Activated CD4-positive, alpha-beta T cell treated with anti-CD3 and anti-CD28 coated beads, Interleukin-2, amount 50 U/mL, for 24 hours (primary cell): Measurements from ENCODE around the gene CTTNBP2NL.
"Not testable (repeated sequence)": the region's sequence is repeated elsewhere in the genome, so short reads cannot be mapped to it uniquely, and the experiment has no call there.

Experiments
- DNase-seq, 2 donors: peaks; one replicate each; pipeline ENCODE4 v3.0.0-alpha.2; 2020; ENCODE audit warnings: low read depth in 1 of 2, low spot score in 1 of 2

The CTTNBP2NL gene

DNA sequence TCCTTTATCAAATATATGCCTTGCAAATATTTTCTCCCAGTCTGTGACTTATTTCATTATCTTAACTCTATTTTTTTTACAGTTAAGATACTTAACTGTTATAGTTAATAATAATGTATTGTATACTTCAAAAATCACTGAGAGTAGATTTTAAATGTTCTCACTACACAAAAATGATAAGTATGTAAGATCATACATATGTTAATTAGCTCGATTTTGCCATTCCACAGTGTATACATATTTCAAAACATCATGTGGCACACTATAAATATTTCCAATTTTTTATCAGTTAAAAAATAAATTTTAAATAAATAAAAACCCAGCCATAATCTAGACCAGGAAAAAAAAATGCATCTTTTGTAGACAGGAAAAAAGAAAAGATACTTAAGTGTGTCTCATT lies 27.2 kb downstream of the CTTNBP2NL start:
- no peak for DNase-seq

DNA sequence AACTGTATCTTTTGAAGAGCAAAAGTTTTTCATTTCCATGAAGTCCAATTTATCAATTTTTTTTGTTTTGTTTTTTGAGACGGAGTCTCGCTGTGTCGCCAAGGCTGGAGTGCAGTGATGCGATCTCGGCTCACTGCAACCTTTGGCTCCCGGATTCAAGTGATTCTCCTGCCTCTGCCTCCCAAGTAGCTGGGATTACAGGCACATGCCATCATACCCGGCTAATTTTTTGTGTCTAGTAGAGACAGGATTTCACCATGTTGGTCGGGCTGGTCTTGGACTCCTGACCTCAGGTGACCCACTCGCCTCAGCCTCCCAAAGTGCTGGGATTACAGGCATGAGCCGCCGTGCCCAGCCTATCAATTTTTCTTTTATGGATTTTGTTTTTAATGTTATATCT lies 27.7 kb downstream of the CTTNBP2NL start:
- DNase-seq, result not testable (repeated sequence)

DNA sequence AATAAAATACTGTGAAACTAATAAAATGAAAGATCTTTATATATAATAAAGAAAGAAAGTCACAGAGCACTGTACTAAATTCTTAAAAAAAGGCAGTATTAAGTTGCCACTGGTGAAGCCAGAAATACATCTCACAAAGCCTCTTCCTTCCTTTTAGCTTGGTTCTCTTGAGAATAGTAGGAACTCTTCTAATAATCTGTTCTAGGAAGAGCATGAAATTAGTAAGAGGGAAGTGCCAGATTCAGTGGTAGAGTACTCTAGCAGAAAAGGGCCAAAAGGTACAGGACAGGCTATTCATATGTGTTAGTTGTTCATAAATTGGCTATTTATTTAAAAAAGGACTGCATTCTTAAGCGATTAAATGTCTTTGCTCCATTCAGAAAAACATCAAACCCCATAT lies 33.7 kb downstream of the CTTNBP2NL start:
- DNase-seq, result no peak

DNA sequence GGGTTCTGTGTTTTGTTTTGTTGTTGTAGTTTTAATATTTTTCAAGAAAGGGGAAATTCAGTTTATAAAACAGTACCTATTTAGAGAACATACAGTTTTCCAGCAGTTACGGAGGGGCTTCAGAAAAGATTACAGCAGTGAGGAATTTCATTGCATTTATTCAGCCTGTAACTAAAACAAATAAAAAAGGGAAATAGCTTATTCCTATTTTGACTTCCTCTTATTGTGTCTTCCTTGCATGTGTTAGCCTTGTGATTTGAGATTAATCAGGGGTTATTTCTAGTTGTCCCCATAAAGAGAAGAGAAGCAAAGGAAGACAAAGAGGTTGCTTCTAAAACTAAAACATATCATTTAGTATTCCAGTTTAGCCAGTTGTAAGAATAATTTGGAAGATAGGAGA lies 35.0 kb downstream of the CTTNBP2NL start:
- no peak for DNase-seq

DNA sequence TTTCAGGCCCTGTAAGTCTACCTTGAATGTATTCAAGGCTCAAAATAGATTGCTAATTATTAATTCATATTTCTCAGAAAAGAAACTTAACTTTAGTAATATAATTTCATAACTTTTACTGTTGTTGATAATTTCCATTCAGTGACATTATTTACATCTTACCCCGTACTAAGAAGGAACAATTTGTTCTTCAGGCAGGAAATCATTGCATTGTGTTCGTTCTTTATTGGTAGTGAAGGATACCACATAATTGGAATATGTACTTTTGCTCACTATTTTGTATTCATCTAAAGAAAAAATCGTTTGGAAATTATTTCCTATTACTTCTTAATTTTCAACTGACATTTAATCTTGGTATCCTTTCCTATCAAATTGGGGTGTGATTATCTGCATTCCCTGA lies 39.4 kb downstream of the CTTNBP2NL start:
- DNase-seq, result no peak

DNA sequence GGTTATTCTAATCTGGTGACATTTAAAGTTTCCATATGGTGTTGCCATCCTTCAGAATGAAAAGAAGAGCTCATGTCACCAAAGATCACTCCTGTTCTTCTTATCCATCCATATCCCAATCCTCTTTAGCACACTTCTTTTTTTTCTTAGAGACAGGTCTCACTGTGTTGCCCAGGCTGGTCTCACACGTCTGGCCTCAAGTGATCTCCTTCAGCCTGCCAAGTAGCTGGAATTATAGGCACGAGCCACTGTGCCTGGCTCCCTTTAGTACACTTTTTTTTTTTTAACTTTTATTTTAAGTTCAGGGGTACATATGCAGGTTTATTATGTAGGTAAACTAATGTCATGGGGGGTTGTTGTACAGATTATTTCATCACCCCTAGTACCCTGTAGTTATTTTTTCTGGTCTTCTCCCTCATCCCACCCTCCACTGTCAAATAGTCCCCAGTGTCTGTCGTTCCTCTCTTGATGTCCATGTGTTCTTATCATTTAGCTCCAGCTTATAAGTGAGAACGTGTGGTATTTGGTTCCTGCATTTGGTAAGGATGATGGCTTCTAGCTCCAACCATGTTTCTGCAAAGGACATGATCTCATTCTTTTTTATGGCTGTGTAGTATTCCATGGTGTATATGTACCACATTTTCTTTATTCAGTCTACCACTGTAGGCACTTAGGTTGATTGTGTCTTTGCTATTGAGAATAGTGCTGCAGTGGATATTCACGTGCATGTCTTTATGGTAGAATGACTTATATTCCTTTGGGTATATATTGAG lies 40.6 kb downstream of the CTTNBP2NL start:
- no peak for DNase-seq

DNA sequence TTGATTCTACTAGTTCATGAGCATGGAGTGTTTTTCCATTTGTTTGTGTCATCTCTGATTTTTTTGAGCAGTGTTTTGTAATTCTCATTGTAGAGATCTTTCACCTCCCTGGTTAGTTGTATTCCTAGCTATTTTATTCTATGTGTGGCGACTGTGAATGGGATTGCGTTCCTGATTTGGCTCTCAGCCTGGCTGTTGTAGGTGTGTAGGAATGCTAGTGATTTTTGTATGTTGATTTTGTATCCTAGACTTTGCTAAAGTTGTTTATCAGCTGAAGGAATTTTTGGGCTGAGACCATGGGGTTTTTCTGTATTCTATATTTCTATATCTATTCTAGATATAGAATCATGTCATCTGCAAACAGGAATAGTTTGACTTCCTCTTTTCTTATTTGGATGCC lies 42.1 kb downstream of the CTTNBP2NL start:
- DNase-seq, result not testable (repeated sequence)

DNA sequence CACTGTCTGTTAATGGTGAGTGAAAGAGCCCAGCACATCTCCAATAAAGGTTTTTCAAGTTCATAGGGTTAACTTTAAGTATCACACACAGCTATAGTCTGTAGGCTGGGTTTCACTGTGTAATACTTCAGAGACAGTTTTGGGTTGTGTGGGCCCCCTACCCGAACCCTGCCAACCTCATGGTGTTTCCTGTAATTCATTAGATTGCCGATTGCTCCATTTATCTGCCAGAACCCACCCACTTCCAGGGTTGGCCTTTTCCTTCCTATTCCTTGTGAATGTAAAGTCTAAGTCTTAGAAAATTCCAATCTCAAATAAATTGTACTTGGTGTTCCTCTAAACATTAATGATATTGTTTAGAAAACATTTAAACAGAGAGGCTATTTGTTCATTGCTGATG lies 43.6 kb downstream of the CTTNBP2NL start:
- no peak for DNase-seq

DNA sequence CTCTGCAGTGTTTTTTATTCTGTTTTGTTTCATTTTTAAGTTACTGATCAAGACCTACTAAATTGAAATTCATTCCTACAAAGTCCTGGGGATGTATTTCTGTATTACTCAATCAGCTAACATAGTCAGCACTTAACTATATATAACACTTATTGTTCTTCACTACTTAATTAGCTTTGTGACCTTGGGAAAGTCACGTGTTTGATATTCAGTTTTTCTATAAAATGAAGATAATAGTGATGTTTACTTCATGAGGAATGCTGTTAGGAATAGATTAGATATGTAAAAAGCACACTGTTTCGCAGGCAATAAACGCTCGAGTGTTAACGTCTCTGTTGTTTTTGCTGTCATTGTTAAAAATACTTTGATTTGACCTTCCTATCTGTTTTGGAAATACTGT lies 44.6 kb downstream of the CTTNBP2NL start:
- DNase-seq, result no peak

DNA sequence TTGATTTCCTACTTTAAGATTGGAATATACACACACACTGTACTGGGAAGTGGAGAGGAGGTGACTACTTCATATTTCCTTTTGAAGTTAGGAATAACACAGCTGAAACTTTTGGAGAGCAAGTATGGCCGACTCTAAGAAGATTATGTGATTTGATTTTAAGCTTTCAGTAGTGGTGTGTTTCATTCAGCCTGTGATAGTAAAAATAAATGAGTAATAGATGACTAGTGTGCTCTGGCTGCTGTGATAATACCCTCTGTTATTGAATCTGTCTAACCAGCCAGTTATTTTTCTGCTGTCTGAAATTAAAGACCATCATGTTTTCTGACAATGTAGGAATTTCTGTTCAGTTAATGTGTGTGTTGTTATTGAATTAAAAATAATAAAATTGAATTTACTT lies 48.3 kb downstream of the CTTNBP2NL start:
- DNase-seq, result no peak

DNA sequence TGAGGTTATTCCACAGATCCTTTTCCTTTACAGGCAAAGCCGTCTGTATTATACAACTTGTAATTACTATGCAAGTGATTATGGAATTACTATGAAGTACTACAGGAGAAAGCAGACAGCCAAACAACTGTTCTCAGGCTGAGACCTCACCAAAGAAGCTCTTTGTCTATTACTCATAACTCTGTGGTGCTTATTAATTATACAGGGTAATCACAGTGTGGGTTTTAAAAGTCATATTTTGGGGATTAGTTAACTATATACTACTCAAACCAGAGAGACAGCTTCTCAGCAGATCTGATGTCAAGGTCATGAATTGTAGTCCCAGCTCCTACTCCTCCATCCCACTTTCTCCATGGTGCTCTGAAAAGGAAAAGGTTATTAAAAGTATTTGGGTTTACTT lies 49.6 kb downstream of the CTTNBP2NL start:
- no peak for DNase-seq

DNA sequence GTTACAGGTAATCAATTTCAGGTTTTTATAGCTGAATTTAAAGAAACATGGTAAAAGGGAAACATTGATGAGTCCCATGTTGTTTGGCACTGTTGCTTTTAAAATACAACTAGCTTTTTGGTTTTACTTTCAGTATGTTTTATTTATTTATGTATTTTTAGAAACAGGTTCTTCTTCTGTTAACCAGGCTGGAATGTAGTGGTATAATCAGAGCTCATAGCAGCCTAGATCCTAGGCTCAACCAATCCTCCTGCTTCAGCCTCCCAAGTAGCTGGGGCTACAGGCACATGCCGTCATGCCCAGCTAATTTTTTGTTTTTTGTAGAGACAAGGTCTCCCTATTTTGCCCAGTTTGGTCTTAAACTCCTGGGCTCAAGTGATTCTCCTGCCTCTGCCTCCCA lies 50.4 kb downstream of the CTTNBP2NL start:
- DNase-seq, result no peak

DNA sequence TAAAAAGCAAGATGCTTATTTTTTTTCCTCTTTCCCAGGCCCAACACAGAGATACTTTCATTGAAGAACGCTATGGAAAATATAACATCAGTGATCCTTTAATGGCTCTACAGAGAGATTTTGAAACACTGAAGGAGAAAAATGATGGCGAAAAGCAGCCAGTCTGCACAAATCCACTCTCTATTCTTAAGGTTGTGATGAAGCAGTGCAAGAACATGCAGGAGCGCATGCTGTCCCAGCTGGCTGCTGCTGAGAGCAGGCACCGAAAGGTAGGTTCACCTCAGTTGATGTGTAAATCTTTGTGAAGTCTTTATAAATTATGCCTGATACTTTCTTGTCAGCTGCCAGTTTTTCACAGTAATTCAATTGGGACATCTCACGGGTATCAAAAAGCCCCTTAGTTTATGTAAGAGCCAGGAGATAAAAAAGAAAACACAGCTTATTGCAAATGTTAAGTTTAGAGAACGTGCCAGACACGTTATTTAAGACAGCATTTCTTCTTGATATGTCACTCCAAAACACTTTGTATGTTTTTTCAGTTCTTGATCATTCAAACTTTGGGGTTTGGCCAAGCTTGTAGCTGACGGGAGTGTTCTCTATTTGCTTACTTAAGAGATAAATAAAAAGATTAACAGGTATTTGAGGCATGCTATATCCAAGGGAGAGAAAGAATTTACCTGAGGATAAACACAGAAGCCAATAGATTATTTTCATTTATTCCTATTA lies 53.1 kb downstream of the CTTNBP2NL start:
- DNase-seq, result no peak

DNA sequence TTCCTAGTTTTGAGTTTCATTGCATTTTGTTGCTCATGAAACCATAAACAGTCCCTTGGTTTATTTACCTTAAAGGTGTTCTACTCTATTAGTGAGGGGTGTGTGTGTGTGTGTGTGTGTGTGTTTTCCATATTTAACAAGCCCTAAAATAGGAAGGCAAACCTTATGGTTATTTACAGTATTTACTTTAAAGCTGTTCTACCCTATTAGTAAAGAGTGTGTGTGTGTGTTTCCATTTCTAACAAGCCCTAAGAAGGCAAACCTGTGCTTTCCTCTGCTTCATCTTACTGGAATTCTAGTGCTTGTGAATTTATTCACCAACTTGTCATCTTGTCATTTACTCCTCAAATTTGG lies 53.6 kb downstream of the CTTNBP2NL start:
- no peak for DNase-seq

DNA sequence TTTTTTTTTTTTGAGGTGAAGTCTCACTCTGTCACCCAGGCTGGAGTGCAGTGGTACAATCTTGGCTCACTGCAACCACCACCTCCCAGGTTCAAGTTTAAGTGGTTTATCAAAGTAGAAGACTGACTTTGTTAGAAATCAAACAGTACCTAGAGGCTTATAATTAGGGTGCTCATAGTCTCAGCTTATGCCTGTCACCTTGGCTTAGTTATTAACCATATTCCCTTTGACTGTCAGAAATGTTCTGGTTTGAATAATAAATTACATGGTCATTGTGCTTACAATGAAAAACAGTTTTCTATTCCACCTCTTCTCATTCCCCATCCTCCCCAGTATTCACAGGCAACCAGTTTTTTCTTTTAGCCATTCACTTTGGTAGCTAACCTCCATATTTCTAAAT lies 54.8 kb downstream of the CTTNBP2NL start:
- DNase-seq, result no peak

DNA sequence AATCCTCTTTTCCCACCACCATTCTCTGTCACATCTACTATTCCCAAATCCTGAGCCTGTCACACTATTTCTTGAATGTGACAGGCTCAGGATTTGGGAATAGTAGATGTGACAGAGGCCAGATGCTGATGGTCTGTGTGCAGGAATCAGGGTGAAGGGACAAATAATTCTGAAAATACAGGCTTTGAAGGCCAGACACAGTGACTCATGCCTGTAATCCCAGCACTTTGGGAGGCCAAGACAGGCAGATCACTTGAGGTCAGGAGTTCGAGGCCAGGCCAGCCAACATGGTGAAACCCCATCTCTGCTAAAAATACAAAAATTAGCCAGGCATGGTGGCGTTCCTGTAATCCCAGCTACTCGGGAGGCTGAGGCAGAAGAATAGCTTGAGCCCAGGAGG lies 55.3 kb downstream of the CTTNBP2NL start:
- not testable (repeated sequence) for DNase-seq

DNA sequence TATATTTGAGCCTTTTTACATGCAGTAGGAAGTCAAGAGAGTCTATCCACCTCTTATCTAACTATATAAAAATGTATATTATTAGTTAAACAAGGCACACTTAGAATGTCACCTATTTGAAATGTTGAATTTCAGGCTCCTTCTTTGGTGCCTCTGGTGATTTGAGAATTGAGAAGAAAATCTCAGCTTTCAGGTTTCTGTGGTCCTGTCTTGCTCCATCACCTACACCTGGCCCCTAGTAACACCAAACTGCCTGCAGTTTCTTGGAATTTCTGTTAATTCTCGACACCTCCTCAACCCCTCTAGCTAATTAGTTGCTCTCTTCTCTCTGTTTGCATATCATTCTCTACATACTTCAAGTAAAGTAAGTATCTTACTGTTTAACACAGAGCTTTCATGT lies 57.9 kb downstream of the CTTNBP2NL start:
- DNase-seq, result no peak

DNA sequence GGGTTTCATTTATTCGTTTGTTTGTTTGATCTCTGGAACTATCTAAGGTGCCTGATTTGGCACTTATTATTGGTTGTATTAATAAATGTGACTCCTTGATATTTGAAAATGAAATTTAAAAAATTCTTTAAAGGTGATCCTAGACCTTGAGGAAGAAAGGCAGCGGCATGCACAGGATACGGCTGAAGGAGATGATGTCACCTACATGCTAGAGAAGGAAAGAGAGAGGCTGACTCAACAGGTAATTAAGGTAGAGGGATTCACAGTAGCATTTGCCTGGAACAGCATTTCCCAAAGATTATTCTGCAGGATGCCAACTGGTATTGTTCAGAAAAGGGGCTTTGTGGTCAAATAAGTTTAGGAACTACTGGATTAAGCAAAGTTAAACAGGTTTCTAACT lies 58.3 kb downstream of the CTTNBP2NL start:
- no peak for DNase-seq

DNA sequence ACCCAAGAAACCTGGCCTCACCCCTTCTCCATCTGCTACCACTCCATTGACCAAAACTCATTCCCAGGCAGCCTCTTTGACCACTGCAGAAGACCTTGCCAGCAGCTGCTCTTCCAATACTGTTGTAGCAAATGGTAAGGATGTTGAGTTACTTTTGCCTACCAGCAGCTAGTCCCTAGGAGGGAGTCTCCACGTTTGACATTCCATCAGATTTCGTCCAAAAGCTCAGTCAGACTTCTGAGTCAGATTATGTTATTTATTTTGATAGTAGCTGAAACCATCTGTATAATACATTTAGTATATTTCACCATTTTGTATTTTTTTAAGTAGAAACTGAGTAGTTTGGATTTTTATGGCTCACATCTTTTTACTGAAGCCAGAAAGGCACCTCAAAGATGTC lies 61.2 kb downstream of the CTTNBP2NL start:
- DNase-seq, result no peak

DNA sequence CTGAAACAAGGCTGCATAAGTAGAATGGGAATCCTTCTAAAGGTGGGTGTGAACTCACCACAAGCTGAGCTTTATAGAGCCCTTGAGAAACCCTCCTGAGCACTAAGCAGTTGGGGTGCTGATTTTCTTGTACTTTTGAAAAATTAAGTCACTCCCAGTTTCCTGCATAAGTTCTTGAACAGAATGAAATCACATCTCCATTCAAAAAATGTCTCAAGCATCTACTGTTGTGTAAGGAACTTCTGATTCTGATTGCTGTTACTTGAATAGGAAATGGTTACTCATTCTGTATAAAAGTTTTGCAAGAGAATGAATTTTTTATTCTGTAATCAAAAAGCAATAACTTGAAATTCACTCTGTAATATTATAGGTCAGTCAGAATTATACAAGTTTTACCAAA lies 61.9 kb downstream of the CTTNBP2NL start:
- no peak for DNase-seq

DNA sequence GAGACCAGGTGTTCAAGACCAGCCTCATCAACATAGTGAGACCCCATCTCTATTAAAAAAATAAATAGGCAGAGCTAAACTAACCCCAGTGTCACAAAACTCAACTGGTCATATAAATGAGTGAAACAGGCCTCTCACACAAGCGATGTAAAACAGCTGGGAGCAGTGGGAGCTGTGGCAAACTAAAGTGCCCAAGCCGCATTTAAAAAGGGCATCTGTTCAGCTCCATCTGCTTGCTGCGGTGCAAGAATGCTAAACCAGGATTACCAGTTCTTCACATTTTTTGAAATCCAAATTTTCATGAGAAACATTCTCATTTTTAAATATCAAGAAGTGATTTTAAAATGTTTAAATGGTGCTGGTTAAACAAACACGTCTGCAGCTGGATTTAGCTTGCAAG lies 62.7 kb downstream of the CTTNBP2NL start:
- no peak for DNase-seq

DNA sequence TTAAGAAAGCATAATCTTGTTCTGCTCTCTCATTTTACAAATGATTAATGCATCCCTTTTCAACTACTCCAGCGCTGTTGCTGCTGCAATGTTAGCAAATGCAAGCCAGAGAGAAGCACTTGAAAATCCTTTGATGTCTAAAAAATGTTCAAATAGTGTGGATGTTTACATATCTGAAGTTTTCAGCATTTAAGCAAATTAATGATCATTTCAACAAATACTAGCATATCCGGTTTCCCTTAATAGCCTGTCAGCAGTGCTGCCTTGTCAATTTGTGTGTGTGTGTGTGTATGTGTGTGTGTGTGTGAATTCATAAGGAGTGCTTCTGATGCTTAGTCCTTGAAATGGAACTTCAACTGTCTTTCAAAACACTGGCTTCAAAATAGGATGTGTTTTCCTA lies 64.6 kb downstream of the CTTNBP2NL start:
- DNase-seq, result no peak
